AG09309 (cell line): ENCODE measurements around the gene SCAPER.

ENCODE experiments used
- DNase-seq: peaks from one replicate; pipeline ENCODE4 v3.0.0-alpha.2; 2010; ENCODE audit warnings: low read depth
- H3K4me3 ChIP-seq: 2 replicates; pipeline ENCODE4 v1.5.1; 2011; ENCODE audit warnings: mild to moderate bottlenecking, low read depth, low read length, moderate library complexity; ENCODE audit not compliant: control insufficient read depth
- CTCF ChIP-seq: IDR thresholded peaks from 2 replicates; pipeline ENCODE4 v1.5.1; 2011; ENCODE audit warnings: mild to moderate bottlenecking, low read depth, low read length, inconsistent platforms; ENCODE audit not compliant: insufficient read depth, control insufficient read depth; ENCODE audit errors: missing control alignments

Gene SCAPER

GRCh38 chr15:76932135-76932966 is 27.2 kb upstream of the SCAPER start:
- TF ChIP-seq CTCF = no peak
- peak overlapping the region; percentile 90 for H3K4me3 ChIP-seq
- no peak for DNase-seq

- TF ChIP-seq CTCF = no peak
- peak; percentile 63 for DNase-seq
- H3K4me3 ChIP-seq = peak within 1 kb of the TSS; percentile 90
Measured at GRCh38 chr15:76931397-76932134, 26.4 kb upstream of the SCAPER start, which contains the start of gene RCN2. Gene RCN2 (plus strand): TSS chr15:76931749. CDS start chr15:76931842, 93 bp downstream.

GRCh38 chr15:76930831-76931396 is 25.8 kb upstream of the SCAPER start:
- DNase-seq = no peak
- peak overlapping the region; percentile 90 for H3K4me3 ChIP-seq
- no peak for TF ChIP-seq CTCF

GRCh38 chr15:76929011-76929760 is 24.0 kb upstream of the SCAPER start:
- H3K4me3 ChIP-seq = no peak overlapping the region
- TF ChIP-seq CTCF = no peak
- DNase-seq = no peak

- no peak for TF ChIP-seq CTCF
- DNase-seq = no peak
- no peak overlapping the region for H3K4me3 ChIP-seq
Measured at GRCh38 chr15:76928201-76928600, 23.1 kb upstream of the SCAPER start.

- no peak for TF ChIP-seq CTCF
- H3K4me3 ChIP-seq = no peak overlapping the region
- DNase-seq = no peak
Measured at GRCh38 chr15:76916369-76916768, 11.2 kb upstream of the SCAPER start.
